IPS-20b (cell line): Measurements from ENCODE around the gene PTPRM.

ENCODE experiments used
- H3K27ac ChIP-seq: one replicate; pipeline ENCODE4 v1.5.1; 2013; ENCODE audit warnings: low read length
- H3K27me3 ChIP-seq: 2 replicates; pipeline ENCODE4 v1.6.1; 2013; ENCODE audit warnings: mild to moderate bottlenecking, low read length, inconsistent platforms; ENCODE audit not compliant: insufficient read depth
- H3K36me3 ChIP-seq: 2 replicates; pipeline ENCODE4 v1.6.1; 2013; ENCODE audit warnings: low read depth, mild to moderate bottlenecking, inconsistent platforms, low read length, moderate library complexity; ENCODE audit not compliant: insufficient read depth
- H3K4me1 ChIP-seq: 2 replicates; pipeline ENCODE4 v1.6.1; 2013; ENCODE audit warnings: mild to moderate bottlenecking, control low read depth, inconsistent platforms, low read length, moderate library complexity; ENCODE audit not compliant: insufficient read depth
- H3K4me3 ChIP-seq: 2 replicates; pipeline ENCODE4 v1.5.1; 2013; ENCODE audit warnings: mild to moderate bottlenecking, low read length, inconsistent platforms
- H3K9ac ChIP-seq: 2 replicates; pipeline ENCODE4 v1.6.1; 2013; ENCODE audit warnings: low read depth, mild to moderate bottlenecking, inconsistent platforms, low read length, moderate library complexity
- H3K9me3 ChIP-seq: 2 replicates; pipeline ENCODE4 v1.6.1; 2013; ENCODE audit warnings: mild to moderate bottlenecking, low read depth, low read length, inconsistent platforms; ENCODE audit not compliant: insufficient read depth

Gene PTPRM

GRCh38 chr18:7568426-7568825 lies 1.3 kb downstream of the PTPRM start:
- Histone ChIP-seq H3K9ac (0 out of 2 replicates have a peak overlapping the region, but pooled peaks have one; percentile 41), H3K36me3 (no peaks in the 10 kb centered on the region), H3K9me3 (no peaks in the 10 kb centered on the region), H3K4me1 (peaks cover 8% of the 10 kb centered on the region; the same call in 1 of the 2 replicates), H3K27me3 (peaks cover 50% of the 10 kb centered on the region), H3K27ac (no peak overlapping the region), H3K4me3 (peak overlapping the region; percentile 74)

GRCh38 chr18:7571626-7572025 lies 4.5 kb downstream of the PTPRM start:
- Histone ChIP-seq H3K9ac (no peak overlapping the region), H3K9me3 (no peaks in the 10 kb centered on the region), H3K4me1 (peaks cover 15% of the 10 kb centered on the region), H3K27me3 (peaks cover 23% of the 10 kb centered on the region), H3K36me3 (no peaks in the 10 kb centered on the region), H3K4me3 (no peak overlapping the region), H3K27ac (no peak overlapping the region)

- peaks cover 23% of the 10 kb centered on the region for H3K4me1 ChIP-seq
- no peaks in the 10 kb centered on the region for H3K9me3 ChIP-seq
- peaks cover 23% of the 10 kb centered on the region for H3K27me3 ChIP-seq
- no peak overlapping the region for H3K4me3 ChIP-seq
- H3K9ac ChIP-seq = no peak overlapping the region
- H3K27ac ChIP-seq = no peak overlapping the region
- no peaks in the 10 kb centered on the region for H3K36me3 ChIP-seq
Measured at GRCh38 chr18:7572822-7573221, 5.7 kb downstream of the PTPRM start.

GRCh38 chr18:7575465-7576028 lies 8.4 kb downstream of the PTPRM start:
- Histone ChIP-seq H3K4me3 (no peak overlapping the region), H3K9ac (peak overlapping the region; percentile 15; the same call in 1 of the 2 replicates), H3K27ac (no peak overlapping the region), H3K9me3 (no peaks in the 10 kb centered on the region), H3K27me3 (peaks cover 2% of the 10 kb centered on the region; the same call in 1 of the 2 replicates), H3K4me1 (peaks cover 26% of the 10 kb centered on the region), H3K36me3 (no peaks in the 10 kb centered on the region)

GRCh38 chr18:7576077-7576476 lies 9.0 kb downstream of the PTPRM start:
- no peak overlapping the region for H3K27ac ChIP-seq
- H3K9ac ChIP-seq = no peak overlapping the region
- no peak overlapping the region for H3K4me3 ChIP-seq
- H3K9me3 ChIP-seq = no peaks in the 10 kb centered on the region
- H3K27me3 ChIP-seq = no peaks in the 10 kb centered on the region
- peaks cover 26% of the 10 kb centered on the region for H3K4me1 ChIP-seq
- no peaks in the 10 kb centered on the region for H3K36me3 ChIP-seq

- Histone ChIP-seq H3K4me3 (no peak overlapping the region), H3K4me1 (peaks cover 26% of the 10 kb centered on the region), H3K27me3 (no peaks in the 10 kb centered on the region), H3K9ac (no peak overlapping the region), H3K27ac (no peak overlapping the region), H3K36me3 (no peaks in the 10 kb centered on the region), H3K9me3 (no peaks in the 10 kb centered on the region)
Measured at GRCh38 chr18:7576685-7577084, 9.6 kb downstream of the PTPRM start.

- H3K4me1 ChIP-seq = peaks cover 25% of the 10 kb centered on the region
- H3K9ac ChIP-seq = peak overlapping the region; percentile 37; the same call in 1 of the 2 replicates
- no peaks in the 10 kb centered on the region for H3K27me3 ChIP-seq
- H3K9me3 ChIP-seq = no peaks in the 10 kb centered on the region
- H3K27ac ChIP-seq = peak overlapping the region; percentile 16
- H3K4me3 ChIP-seq = peak overlapping the region; percentile 29; the same call in 1 of the 2 replicates
- H3K36me3 ChIP-seq = no peaks in the 10 kb centered on the region
Measured at GRCh38 chr18:7577706-7578105, 10.6 kb downstream of the PTPRM start.

- H3K4me3 ChIP-seq = no peak overlapping the region
- no peaks in the 10 kb centered on the region for H3K9me3 ChIP-seq
- H3K9ac ChIP-seq = no peak overlapping the region
- no peaks in the 10 kb centered on the region for H3K36me3 ChIP-seq
- no peak overlapping the region for H3K27ac ChIP-seq
- peaks cover 20% of the 10 kb centered on the region for H3K4me1 ChIP-seq
- no peaks in the 10 kb centered on the region for H3K27me3 ChIP-seq
Measured at GRCh38 chr18:7579176-7579917, 12.2 kb downstream of the PTPRM start.

GRCh38 chr18:7579918-7580542 lies 12.9 kb downstream of the PTPRM start:
- Histone ChIP-seq H3K9ac (no peak overlapping the region), H3K36me3 (no peaks in the 10 kb centered on the region), H3K27me3 (no peaks in the 10 kb centered on the region), H3K4me1 (peaks cover 20% of the 10 kb centered on the region), H3K4me3 (no peak overlapping the region), H3K27ac (no peak overlapping the region), H3K9me3 (no peaks in the 10 kb centered on the region)

GRCh38 chr18:7584646-7585275 lies 17.6 kb downstream of the PTPRM start:
- Histone ChIP-seq H3K9ac (no peak overlapping the region), H3K27ac (no peak overlapping the region), H3K27me3 (no peaks in the 10 kb centered on the region), H3K4me3 (no peak overlapping the region), H3K4me1 (no peaks in the 10 kb centered on the region; the same call in 1 of the 2 replicates), H3K36me3 (no peaks in the 10 kb centered on the region), H3K9me3 (no peaks in the 10 kb centered on the region)

GRCh38 chr18:7585276-7585670 lies 18.2 kb downstream of the PTPRM start:
- Histone ChIP-seq H3K27me3 (no peaks in the 10 kb centered on the region), H3K9ac (no peak overlapping the region)

More at GRCh38 chr18:7585276-7585670, 18.2 kb downstream of the PTPRM start:
- Histone ChIP-seq H3K4me3 (no peak overlapping the region), H3K4me1 (no peaks in the 10 kb centered on the region; the same call in 1 of the 2 replicates), H3K9me3 (no peaks in the 10 kb centered on the region), H3K27ac (no peak overlapping the region), H3K36me3 (no peaks in the 10 kb centered on the region)
